SK-N-SH (cell line): Measurements from ENCODE around the gene CBFA2T2. TPM values are rescaled to one million over a fixed set of nuclear protein-coding genes. Genes with fewer than 3 reads are reported as not detected.

ENCODE experiments used
- CTCF ChIA-PET: fragments of 300-600, 350-600 bp; formaldehyde crosslinking; extraction: SDS; loops from one replicate; lab custom pipeline; 2021; lab: Yijun Ruan, JAX
- POLR2A ChIA-PET: fragments of 350-600 bp; sonication (Branson Sonifier 250); formaldehyde crosslinking; extraction: SDS; loops from one replicate; lab custom pipeline; 2020; ENCODE audit warnings: antibody characterized with exemption, inconsistent platforms; lab: Yijun Ruan, JAX
- DNase-seq: peaks from one replicate; pipeline ENCODE4 v3.0.0; 2012
- H2AFZ ChIP-seq: fragments of 200-600 bp; sonication (generic); 2 replicates; pipeline ENCODE4 v1.8.1; 2016; ENCODE audit warnings: antibody characterized with exemption, mild to moderate bottlenecking, low read depth
- H3F3A ChIP-seq: fragments of 200-600 bp; sonication (generic); replicated peaks from 2 replicates; pipeline ENCODE3; 2016; ENCODE audit warnings: antibody characterized with exemption, mild to moderate bottlenecking; ENCODE audit not compliant: insufficient read depth
- H3K27ac ChIP-seq, 2 experiments: fragments of 200-500 bp in 1 of 2; fragments of 200-600 bp in 1 of 2; sonication (Bioruptor generic) in 1 of 2; sonication (generic), shearing (Covaris generic) in 1 of 2; 2 replicates each; pipeline versions ENCODE4 v1.5.1 to v1.6.1; 2014 to 2016; ENCODE audit warnings: low read depth in 2 of 2, inconsistent platforms in 1 of 2, low read length in 1 of 2, mild to moderate bottlenecking in 1 of 2, mixed read lengths in 1 of 2
- H3K27me3 ChIP-seq: fragments of 200-600 bp; sonication (generic), shearing (Covaris generic); 2 replicates; pipeline ENCODE4 v1.6.1; 2016; ENCODE audit warnings: mixed run types; ENCODE audit not compliant: insufficient read depth
- H3K36me3 ChIP-seq, 2 experiments: fragments of 200-500 bp in 1 of 2; fragments of 200-600 bp in 1 of 2; sonication (Bioruptor generic) in 1 of 2; sonication (generic) in 1 of 2; replicated peaks in 1 of 2; 2 replicates each; pipeline versions ENCODE3 to v1.5.1; 2014 to 2016; ENCODE audit warnings: low read length in 1 of 2, mild to moderate bottlenecking in 1 of 2; ENCODE audit not compliant: insufficient read depth in 2 of 2, control insufficient read depth in 1 of 2
- H3K4me1 ChIP-seq, 2 experiments: fragments of 200-500 bp in 1 of 2; fragments of 200-600 bp in 1 of 2; sonication (Bioruptor generic) in 1 of 2; sonication (generic), shearing (Covaris generic) in 1 of 2; 2 replicates each; pipeline versions ENCODE4 v1.5.1 to v1.6.1; 2014 to 2016; ENCODE audit warnings: low read depth in 1 of 2, low read length in 1 of 2, mixed run types in 1 of 2; ENCODE audit not compliant: insufficient read depth in 2 of 2, control insufficient read depth in 1 of 2
- H3K4me2 ChIP-seq: fragments of 200-600 bp; sonication (generic), shearing (Covaris generic); 2 replicates; pipeline ENCODE4 v1.6.1; 2017; ENCODE audit warnings: mixed run types
- H3K4me3 ChIP-seq, 2 experiments: fragments of 200-500 bp in 1 of 2; fragments of 200-600 bp in 1 of 2; sonication (Bioruptor generic) in 1 of 2; sonication (generic), shearing (Covaris generic) in 1 of 2; 2 replicates each; pipeline versions ENCODE4 v1.5.1 to v1.8.1; 2014 to 2016; ENCODE audit warnings: low read depth in 2 of 2, inconsistent platforms in 1 of 2, low read length in 1 of 2, mild to moderate bottlenecking in 1 of 2, mixed read lengths in 1 of 2, moderate library complexity in 1 of 2
- H3K79me2 ChIP-seq: fragments of 200-600 bp; sonication (generic); 2 replicates; pipeline ENCODE4 v1.8.1; 2017; ENCODE audit warnings: mild to moderate bottlenecking; ENCODE audit not compliant: insufficient read depth
- H3K9ac ChIP-seq: fragments of 200-600 bp; sonication (generic); 2 replicates; pipeline ENCODE4 v1.6.1; 2017; ENCODE audit warnings: mixed run types
- H3K9me2 ChIP-seq: fragments of 200-600 bp; sonication (generic); 2 replicates; pipeline ENCODE4 v1.6.1; 2017; ENCODE audit warnings: mixed run types
- H3K9me3 ChIP-seq: fragments of 200-600 bp; sonication (generic); 2 replicates; pipeline ENCODE4 v1.6.1; 2017; ENCODE audit warnings: mixed run types, mild to moderate bottlenecking, moderate library complexity
- H4K20me1 ChIP-seq: fragments of 200-600 bp; sonication (generic); 2 replicates; pipeline ENCODE4 v1.6.1; 2017; ENCODE audit warnings: mild to moderate bottlenecking, mixed run types; ENCODE audit not compliant: insufficient read depth
- CHD2 ChIP-seq: fragments of 150-350 bp; IDR thresholded peaks from 2 replicates; pipeline ENCODE4 v1.6.1; 2018; ENCODE audit warnings: low read length; ENCODE audit not compliant: partially characterized antibody
- ELF1 ChIP-seq: IDR thresholded peaks from 2 replicates; pipeline ENCODE4 v1.4.0; 2012
- EP300 ChIP-seq, 2 experiments: IDR thresholded peaks; 2 replicates each; pipeline versions ENCODE4 v1.4.0 to v1.6.1; 2012; ENCODE audit warnings: borderline replicate concordance in 1 of 2, low read depth in 1 of 2, low read length in 1 of 2
- GABPA ChIP-seq: IDR thresholded peaks from 2 replicates; pipeline ENCODE4 v1.4.0; 2012; ENCODE audit warnings: low read depth, mild to moderate bottlenecking
- MEF2A ChIP-seq: IDR thresholded peaks from 2 replicates; pipeline ENCODE4 v1.4.0; 2012; ENCODE audit warnings: low read depth, borderline replicate concordance
- NFIC ChIP-seq: IDR thresholded peaks from 2 replicates; pipeline ENCODE4 v1.4.0; 2012; ENCODE audit warnings: borderline replicate concordance
- RAD21 ChIP-seq: IDR thresholded peaks from 2 replicates; pipeline ENCODE4 v1.6.1; 2012; ENCODE audit warnings: mild to moderate bottlenecking, low read length
- RCOR1 ChIP-seq: fragments of 150-350 bp; IDR thresholded peaks from 2 replicates; pipeline ENCODE4 v1.6.1; 2017; ENCODE audit warnings: antibody characterized with exemption, low read length
- RXRA ChIP-seq: IDR thresholded peaks from 2 replicates; pipeline ENCODE4 v1.4.0; 2012; ENCODE audit warnings: low read depth, mild to moderate bottlenecking, borderline replicate concordance
- SIN3A ChIP-seq: IDR thresholded peaks from 2 replicates; pipeline ENCODE4 v1.6.1; 2012; ENCODE audit warnings: low read depth, mild to moderate bottlenecking, low read length, moderate library complexity, borderline replicate concordance
- TCF12 ChIP-seq: IDR thresholded peaks from 2 replicates; pipeline ENCODE4 v1.4.0; 2012
- TEAD4 ChIP-seq: IDR thresholded peaks from 2 replicates; pipeline ENCODE4 v1.4.0; 2012; ENCODE audit warnings: mild to moderate bottlenecking, borderline replicate concordance; ENCODE audit not compliant: insufficient read depth
- WGBS: methylation state at CpG from one replicate; pipeline ENCODE4 v1.1.6; 2017; ENCODE audit warnings: low lambda C conversion rate; 5-methylcytosine and 5-hydroxymethylcytosine counted together
- polyA plus RNA-seq, 3 experiments: library from polyadenylated mRNA; depleted of rRNA; stranded (reverse); fragments of >200 nt; gene quantifications; 2 replicates each; pipeline ENCODE4 v1.2.3, GENCODE V29; 2012
- TF ChIP-seq, protein P1 (sequence below): IDR thresholded peaks from 2 replicates; pipeline ENCODE4 v1.6.1; 2012; ENCODE audit warnings: mild to moderate bottlenecking, low read depth, low read length, moderate library complexity
- TF ChIP-seq, protein P2 (sequence below): fragments of 200-600 bp; sonication (generic); IDR thresholded peaks from 2 replicates; pipeline ENCODE4 v1.6.1; 2017; ENCODE audit warnings: antibody characterized with exemption, mild to moderate bottlenecking, moderate library complexity
- TF ChIP-seq, protein P3 (sequence below): IDR thresholded peaks from 2 replicates; pipeline ENCODE4 v1.4.0; 2012; ENCODE audit warnings: low read depth, borderline replicate concordance

Gene CBFA2T2
- polyA plus RNA-seq, 1 of the 3 experiments (the other 2 are of a cell fraction): 11.0 TPM

DNA sequence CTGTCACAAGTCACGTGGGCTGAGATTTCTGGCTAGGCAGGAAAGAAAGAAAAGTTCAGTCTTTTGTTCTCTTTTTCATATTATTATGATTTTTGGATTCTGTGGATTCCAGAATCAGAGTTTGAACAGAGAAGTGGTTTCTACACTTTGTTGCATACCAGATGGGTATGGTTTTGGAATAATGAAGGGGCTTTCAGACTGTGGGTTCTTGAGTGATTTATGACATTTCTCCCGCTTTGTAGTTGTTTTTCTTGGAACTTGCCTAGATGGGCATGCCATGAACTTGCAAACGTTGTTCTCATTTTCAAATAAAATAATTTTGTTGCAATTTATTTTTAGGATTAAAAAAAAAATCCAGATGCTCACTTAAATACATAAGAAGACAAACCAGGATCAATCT is 34.4 kb downstream of the CBFA2T2 start:
- WGBS: 79% methylated on average over 3 of the region's 3 CpGs
- Histone ChIP-seq H3K4me3 (no peak overlapping the region), H3K79me2 (peaks cover 40% of the 10 kb centered on the region), H3K9ac (no peak overlapping the region), H3F3A (no peaks in the 10 kb centered on the region), H2AFZ (no peak overlapping the region), H3K9me3 (no peaks in the 10 kb centered on the region), H3K4me1 (no peaks in the 10 kb centered on the region), H3K9me2 (no peaks in the 10 kb centered on the region), H3K36me3 (no peaks in the 10 kb centered on the region), H3K4me2 (no peak overlapping the region), H4K20me1 (no peaks in the 10 kb centered on the region; the same call in 1 of the 2 replicates), H3K27me3 (no peaks in the 10 kb centered on the region), H3K27ac (no peak overlapping the region)
- TF ChIP-seq ELF1 (no peak), NFIC (no peak), SIN3A (no peak), CHD2 (no peak), TEAD4 (no peak), GABPA (no peak)
- TF ChIP-seq, protein P1, sequence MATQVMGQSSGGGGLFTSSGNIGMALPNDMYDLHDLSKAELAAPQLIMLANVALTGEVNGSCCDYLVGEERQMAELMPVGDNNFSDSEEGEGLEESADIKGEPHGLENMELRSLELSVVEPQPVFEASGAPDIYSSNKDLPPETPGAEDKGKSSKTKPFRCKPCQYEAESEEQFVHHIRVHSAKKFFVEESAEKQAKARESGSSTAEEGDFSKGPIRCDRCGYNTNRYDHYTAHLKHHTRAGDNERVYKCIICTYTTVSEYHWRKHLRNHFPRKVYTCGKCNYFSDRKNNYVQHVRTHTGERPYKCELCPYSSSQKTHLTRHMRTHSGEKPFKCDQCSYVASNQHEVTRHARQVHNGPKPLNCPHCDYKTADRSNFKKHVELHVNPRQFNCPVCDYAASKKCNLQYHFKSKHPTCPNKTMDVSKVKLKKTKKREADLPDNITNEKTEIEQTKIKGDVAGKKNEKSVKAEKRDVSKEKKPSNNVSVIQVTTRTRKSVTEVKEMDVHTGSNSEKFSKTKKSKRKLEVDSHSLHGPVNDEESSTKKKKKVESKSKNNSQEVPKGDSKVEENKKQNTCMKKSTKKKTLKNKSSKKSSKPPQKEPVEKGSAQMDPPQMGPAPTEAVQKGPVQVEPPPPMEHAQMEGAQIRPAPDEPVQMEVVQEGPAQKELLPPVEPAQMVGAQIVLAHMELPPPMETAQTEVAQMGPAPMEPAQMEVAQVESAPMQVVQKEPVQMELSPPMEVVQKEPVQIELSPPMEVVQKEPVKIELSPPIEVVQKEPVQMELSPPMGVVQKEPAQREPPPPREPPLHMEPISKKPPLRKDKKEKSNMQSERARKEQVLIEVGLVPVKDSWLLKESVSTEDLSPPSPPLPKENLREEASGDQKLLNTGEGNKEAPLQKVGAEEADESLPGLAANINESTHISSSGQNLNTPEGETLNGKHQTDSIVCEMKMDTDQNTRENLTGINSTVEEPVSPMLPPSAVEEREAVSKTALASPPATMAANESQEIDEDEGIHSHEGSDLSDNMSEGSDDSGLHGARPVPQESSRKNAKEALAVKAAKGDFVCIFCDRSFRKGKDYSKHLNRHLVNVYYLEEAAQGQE: no peak
- TF ChIP-seq, protein P2, sequence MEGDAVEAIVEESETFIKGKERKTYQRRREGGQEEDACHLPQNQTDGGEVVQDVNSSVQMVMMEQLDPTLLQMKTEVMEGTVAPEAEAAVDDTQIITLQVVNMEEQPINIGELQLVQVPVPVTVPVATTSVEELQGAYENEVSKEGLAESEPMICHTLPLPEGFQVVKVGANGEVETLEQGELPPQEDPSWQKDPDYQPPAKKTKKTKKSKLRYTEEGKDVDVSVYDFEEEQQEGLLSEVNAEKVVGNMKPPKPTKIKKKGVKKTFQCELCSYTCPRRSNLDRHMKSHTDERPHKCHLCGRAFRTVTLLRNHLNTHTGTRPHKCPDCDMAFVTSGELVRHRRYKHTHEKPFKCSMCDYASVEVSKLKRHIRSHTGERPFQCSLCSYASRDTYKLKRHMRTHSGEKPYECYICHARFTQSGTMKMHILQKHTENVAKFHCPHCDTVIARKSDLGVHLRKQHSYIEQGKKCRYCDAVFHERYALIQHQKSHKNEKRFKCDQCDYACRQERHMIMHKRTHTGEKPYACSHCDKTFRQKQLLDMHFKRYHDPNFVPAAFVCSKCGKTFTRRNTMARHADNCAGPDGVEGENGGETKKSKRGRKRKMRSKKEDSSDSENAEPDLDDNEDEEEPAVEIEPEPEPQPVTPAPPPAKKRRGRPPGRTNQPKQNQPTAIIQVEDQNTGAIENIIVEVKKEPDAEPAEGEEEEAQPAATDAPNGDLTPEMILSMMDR: no peak
- POLR2A ChIA-PET: no interaction called here
- CTCF ChIA-PET: no interaction called here
- no peak for DNase-seq

DNA sequence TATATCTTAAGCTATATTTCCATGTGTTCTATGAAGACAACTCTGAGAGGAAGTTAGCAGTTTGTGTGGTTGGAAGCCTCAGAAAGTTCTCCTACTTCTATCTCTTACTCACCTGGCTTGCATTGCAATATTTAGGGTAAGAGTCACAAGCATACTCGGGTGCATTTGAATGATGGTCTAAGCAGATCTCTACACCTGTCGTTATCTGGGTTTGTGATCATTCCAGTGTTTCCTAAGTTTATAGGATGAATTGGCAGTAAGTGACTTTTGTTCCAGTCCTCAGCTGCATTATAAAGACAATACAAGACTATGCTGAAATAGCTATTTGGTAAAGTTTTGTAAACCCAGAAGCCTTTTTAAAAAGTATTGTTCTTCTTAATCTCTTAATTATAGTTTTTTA is 36.9 kb downstream of the CBFA2T2 start:
- Histone ChIP-seq H4K20me1 (no peaks in the 10 kb centered on the region), H3K9me3 (no peaks in the 10 kb centered on the region), H3K9me2 (no peaks in the 10 kb centered on the region), H3K9ac (no peak overlapping the region), H3K4me1 (peaks cover 7 to 8% of the 10 kb centered on the region in 2 experiments; a peak in 3 of 4 replicates), H2AFZ (no peak overlapping the region), H3K36me3 (no peaks in the 10 kb centered on the region), H3F3A (no peaks in the 10 kb centered on the region), H3K4me2 (no peak overlapping the region), H3K27ac (no peak overlapping the region), H3K27me3 (no peaks in the 10 kb centered on the region), H3K79me2 (peaks cover 17% of the 10 kb centered on the region), H3K4me3 (no peak overlapping the region)
- DNase-seq: no peak
- POLR2A ChIA-PET: no interaction called here
- 81% methylated on average over 2 of the region's 2 CpGs for WGBS
- TF ChIP-seq TCF12 (no peak), GABPA (no peak), RAD21 (no peak), RXRA (no peak), EP300 (IDR thresholded peaks at IDR 0.05; ENCODE audit: borderline replicate concordance in 1 of 2, low read depth in 1 of 2, low read length in 1 of 2) (no peak), RCOR1 (no peak), MEF2A (no peak)
- TF ChIP-seq, protein P3, sequence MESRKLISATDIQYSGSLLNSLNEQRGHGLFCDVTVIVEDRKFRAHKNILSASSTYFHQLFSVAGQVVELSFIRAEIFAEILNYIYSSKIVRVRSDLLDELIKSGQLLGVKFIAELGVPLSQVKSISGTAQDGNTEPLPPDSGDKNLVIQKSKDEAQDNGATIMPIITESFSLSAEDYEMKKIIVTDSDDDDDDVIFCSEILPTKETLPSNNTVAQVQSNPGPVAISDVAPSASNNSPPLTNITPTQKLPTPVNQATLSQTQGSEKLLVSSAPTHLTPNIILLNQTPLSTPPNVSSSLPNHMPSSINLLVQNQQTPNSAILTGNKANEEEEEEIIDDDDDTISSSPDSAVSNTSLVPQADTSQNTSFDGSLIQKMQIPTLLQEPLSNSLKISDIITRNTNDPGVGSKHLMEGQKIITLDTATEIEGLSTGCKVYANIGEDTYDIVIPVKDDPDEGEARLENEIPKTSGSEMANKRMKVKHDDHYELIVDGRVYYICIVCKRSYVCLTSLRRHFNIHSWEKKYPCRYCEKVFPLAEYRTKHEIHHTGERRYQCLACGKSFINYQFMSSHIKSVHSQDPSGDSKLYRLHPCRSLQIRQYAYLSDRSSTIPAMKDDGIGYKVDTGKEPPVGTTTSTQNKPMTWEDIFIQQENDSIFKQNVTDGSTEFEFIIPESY: no peak
- TF ChIP-seq, protein P1: no peak
- CTCF ChIA-PET: no interaction called here
